Forelimb muscle (tissue), 1 donor: ENCODE measurements around the gene FOXP1. TPM values are rescaled to one million over a fixed set of nuclear protein-coding genes. Genes with fewer than 3 reads are reported as not detected.

Experiments used
- DNase-seq: peaks from one replicate; pipeline ENCODE4 v3.0.0-alpha.2; 2013; ENCODE audit warnings: low read depth
- polyA plus RNA-seq: library from polyadenylated mRNA; unstranded; fragments of 120-200 nt; gene quantifications from one replicate; pipeline ENCODE4 v1.2.1, GENCODE V29; 2013; ENCODE audit not compliant: insufficient read length

FOXP1 gene
- polyA plus RNA-seq, 1 donor, result 15.8 TPM

- no peak for DNase-seq
Observed at GRCh38 chr3:71565316-71565715, 18.2 kb downstream of the FOXP1 start.

- DNase-seq, result no peak
Observed at GRCh38 chr3:71564361-71564760, 19.2 kb downstream of the FOXP1 start.

- no peak for DNase-seq
Observed at GRCh38 chr3:71563827-71564226, 19.7 kb downstream of the FOXP1 start.

- DNase-seq, result no peak
Observed at GRCh38 chr3:71562938-71563337, 20.6 kb downstream of the FOXP1 start.

GRCh38 chr3:71560665-71561064 is 22.9 kb downstream of the FOXP1 start:
- DNase-seq, result no peak

GRCh38 chr3:71559578-71560162 is 23.9 kb downstream of the FOXP1 start:
- no peak for DNase-seq

- no peak for DNase-seq
Observed at GRCh38 chr3:71559021-71559420, 24.5 kb downstream of the FOXP1 start.

GRCh38 chr3:71554649-71555048 is 28.9 kb downstream of the FOXP1 start:
- DNase-seq, result no peak

GRCh38 chr3:71551311-71551919 is 32.1 kb downstream of the FOXP1 start:
- no peak for DNase-seq

GRCh38 chr3:71549951-71550350 is 33.6 kb downstream of the FOXP1 start:
- DNase-seq, result no peak

GRCh38 chr3:71548705-71549384 is 34.7 kb downstream of the FOXP1 start:
- DNase-seq, result no peak

GRCh38 chr3:71547249-71548198 is 36.0 kb downstream of the FOXP1 start:
- no peak for DNase-seq

GRCh38 chr3:71546821-71547220 is 36.7 kb downstream of the FOXP1 start:
- DNase-seq, result no peak

- DNase-seq, result no peak
Observed at GRCh38 chr3:71545330-71545729, 38.2 kb downstream of the FOXP1 start.

GRCh38 chr3:71543371-71544016 is 40.0 kb downstream of the FOXP1 start:
- no peak for DNase-seq

GRCh38 chr3:71542521-71543370 is 40.8 kb downstream of the FOXP1 start:
- peak; percentile 76 for DNase-seq

- DNase-seq, result no peak
Observed at GRCh38 chr3:71541313-71541712, 42.2 kb downstream of the FOXP1 start.

GRCh38 chr3:71537211-71537611 is 46.3 kb downstream of the FOXP1 start:
- no peak for DNase-seq

- DNase-seq, result no peak
Observed at GRCh38 chr3:71536376-71536965, 47.1 kb downstream of the FOXP1 start.

GRCh38 chr3:71533588-71533987 is 49.9 kb downstream of the FOXP1 start:
- DNase-seq, result no peak
